Cerebellar nuclear complex (tissue), 1 donor: Measurements from ENCODE around the gene BCAR3.
"Not testable (repeated sequence)": the region's sequence is repeated elsewhere in the genome, so short reads cannot be mapped to it uniquely, and the experiment has no call there.

Experiments
- DNase-seq, 2 experiments: peaks; one replicate each; lab custom pipeline; 2025; lab: John Stamatoyannopoulos, UW

The BCAR3 gene

GRCh38 chr1:93596329-93597089 lies 85.1 kb downstream of the BCAR3 start:
- no peak for DNase-seq

- DNase-seq = no peak
These were observed 85.9 kb downstream of the BCAR3 start for GRCh38 chr1:93595743-93596142.

- no peak for DNase-seq
These were observed 86.4 kb downstream of the BCAR3 start for GRCh38 chr1:93595266-93595665.

GRCh38 chr1:93594603-93594880 lies 87.1 kb downstream of the BCAR3 start:
- no peak for DNase-seq

- no peak for DNase-seq
These were observed 87.6 kb downstream of the BCAR3 start for GRCh38 chr1:93593854-93594602.

GRCh38 chr1:93592551-93592949 lies 89.1 kb downstream of the BCAR3 start:
- no peak for DNase-seq

- no peak for DNase-seq
These were observed 89.7 kb downstream of the BCAR3 start for GRCh38 chr1:93591676-93592550.

- DNase-seq = not testable (repeated sequence)
These were observed 90.4 kb downstream of the BCAR3 start for GRCh38 chr1:93591291-93591675.

GRCh38 chr1:93588955-93589354 lies 92.7 kb downstream of the BCAR3 start:
- DNase-seq = no peak

- no peak for DNase-seq
These were observed 93.4 kb downstream of the BCAR3 start for GRCh38 chr1:93588206-93588605.

GRCh38 chr1:93587354-93587753 lies 94.3 kb downstream of the BCAR3 start:
- DNase-seq = no peak

GRCh38 chr1:93585059-93585966 lies 96.3 kb downstream of the BCAR3 start:
- no peak for DNase-seq

- no peak for DNase-seq
These were observed 97.2 kb downstream of the BCAR3 start for GRCh38 chr1:93584261-93585003.

- DNase-seq = no peak
These were observed 99.5 kb downstream of the BCAR3 start for GRCh38 chr1:93581917-93582850.

GRCh38 chr1:93579891-93580290 lies 101.7 kb downstream of the BCAR3 start:
- no peak for DNase-seq

- no peak for DNase-seq
These were observed 102.5 kb downstream of the BCAR3 start for GRCh38 chr1:93578911-93579825.

GRCh38 chr1:93578433-93578830 lies 103.2 kb downstream of the BCAR3 start:
- no peak for DNase-seq

GRCh38 chr1:93577536-93578432 lies 103.9 kb downstream of the BCAR3 start:
- DNase-seq = no peak
